ENCODE data around the gene COG8. TPM values are rescaled to one million over a fixed set of nuclear protein-coding genes. Genes with fewer than 3 reads are reported as not detected.
"Not testable (repeated sequence)": the region's sequence is repeated elsewhere in the genome, so short reads cannot be mapped to it uniquely, and the experiment has no call there.

Gene COG8, protein sequence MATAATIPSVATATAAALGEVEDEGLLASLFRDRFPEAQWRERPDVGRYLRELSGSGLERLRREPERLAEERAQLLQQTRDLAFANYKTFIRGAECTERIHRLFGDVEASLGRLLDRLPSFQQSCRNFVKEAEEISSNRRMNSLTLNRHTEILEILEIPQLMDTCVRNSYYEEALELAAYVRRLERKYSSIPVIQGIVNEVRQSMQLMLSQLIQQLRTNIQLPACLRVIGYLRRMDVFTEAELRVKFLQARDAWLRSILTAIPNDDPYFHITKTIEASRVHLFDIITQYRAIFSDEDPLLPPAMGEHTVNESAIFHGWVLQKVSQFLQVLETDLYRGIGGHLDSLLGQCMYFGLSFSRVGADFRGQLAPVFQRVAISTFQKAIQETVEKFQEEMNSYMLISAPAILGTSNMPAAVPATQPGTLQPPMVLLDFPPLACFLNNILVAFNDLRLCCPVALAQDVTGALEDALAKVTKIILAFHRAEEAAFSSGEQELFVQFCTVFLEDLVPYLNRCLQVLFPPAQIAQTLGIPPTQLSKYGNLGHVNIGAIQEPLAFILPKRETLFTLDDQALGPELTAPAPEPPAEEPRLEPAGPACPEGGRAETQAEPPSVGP
- total RNA-seq (2014; rRNA removed; shearing (Covaris generic)) = 29.0 and 30.0 TPM in 2 replicates

DNA sequence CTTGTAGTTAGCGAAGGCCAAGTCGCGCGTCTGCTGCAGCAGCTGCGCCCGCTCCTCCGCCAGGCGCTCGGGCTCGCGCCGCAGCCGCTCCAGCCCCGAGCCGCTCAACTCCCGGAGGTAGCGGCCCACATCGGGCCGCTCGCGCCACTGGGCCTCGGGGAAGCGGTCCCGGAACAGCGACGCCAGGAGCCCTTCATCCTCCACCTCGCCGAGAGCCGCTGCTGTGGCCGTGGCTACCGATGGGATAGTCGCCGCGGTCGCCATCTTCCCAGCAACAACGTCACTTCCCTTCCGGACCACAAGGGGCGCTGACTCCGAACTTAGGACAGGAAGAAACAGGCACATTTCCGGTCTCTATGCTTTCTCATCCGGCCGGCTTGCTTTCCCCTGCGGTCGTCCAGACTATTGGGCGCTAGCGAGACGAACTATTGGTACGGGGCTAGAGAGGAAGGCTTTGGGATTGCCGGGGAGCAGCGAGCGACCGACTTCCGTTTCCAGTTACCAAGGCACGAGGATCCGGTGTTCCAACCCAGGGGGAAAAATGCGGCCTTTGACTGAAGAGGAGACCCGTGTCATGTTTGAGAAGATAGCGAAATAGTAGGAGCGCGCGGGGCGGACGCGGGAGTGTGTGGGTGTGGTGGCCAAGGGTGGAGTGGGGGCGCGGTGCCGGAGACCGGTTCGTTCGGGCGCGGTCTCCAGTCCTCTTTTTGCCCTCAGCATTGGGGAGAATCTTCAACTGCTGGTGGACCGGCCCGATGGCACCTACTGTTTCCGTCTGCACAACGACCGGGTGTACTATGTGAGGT is at the start of gene COG8, which contains the start of gene NIP7:
COG8 (minus strand) TSS at position 276 of the 806 bp plus-strand sequence; CDS start at position 264, 12 bp downstream.
NIP7 (plus strand) TSS at position 484 of the 806 bp plus-strand sequence; CDS start at position 542, 58 bp downstream.
- peak; percentile 98 for DNase-seq (ENCODE audit: low read depth)

DNA sequence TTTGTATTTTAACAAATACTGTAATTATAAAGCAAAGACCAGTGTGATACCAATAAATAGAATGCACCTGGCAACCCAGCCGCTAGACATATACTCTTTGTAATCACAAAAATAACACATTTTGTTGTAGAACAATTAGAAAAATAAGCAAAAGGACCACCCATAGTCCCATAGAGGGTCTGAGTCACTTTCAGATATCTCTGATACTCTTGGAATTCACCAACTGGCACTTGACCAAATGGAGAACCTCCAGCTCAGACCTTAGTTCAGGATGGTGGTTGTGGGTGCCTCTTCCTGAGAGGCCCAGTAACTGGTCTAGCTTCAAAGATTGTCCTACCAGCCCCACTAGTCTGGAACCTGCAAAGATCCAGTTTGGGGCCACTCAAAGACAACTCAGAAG is 47.2 kb upstream of the COG8 start:
- peak; percentile 61 for DNase-seq (ENCODE audit: low read depth)

DNA sequence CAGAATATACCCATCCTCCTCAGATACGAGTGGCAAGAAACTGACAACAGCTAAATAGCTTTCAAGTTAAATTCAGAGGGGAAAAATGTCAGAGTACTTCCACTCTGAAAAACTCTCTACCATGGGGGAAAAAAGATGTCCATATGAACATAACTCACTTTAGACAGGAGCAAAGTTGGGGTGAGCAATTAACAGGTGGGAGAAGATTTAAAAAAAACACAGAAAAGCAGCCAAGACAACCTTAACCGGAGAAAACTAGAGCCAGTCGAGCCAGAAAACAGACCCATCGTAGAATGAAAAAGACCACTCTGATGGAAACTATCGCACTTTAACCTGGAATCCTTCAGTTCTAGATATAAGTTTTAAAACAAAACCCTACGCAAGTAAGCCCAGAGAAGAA is 45.6 kb upstream of the COG8 start:
- DNase-seq (ENCODE audit: low read depth) = no peak

DNA sequence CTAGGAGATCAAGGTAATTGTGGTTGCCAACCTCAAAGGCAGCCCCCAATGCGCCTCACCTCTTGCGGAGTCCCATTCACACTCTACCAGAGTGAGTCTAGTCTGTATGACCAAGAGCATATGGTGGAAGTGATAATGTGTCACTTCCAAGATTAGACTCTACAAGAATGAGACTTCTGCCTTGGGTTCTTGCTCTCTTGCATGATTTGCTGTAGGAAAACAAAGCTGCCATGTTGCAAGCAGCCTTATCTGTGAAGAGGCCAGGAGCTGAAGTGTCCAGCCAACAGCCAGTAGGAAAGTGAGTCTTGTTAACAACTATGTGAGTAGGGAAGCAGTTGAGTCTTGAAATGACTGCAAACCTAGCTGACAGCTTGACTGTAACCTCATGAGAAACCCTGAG is 43.1 kb upstream of the COG8 start:
- no peak for DNase-seq (ENCODE audit: low read depth)

DNA sequence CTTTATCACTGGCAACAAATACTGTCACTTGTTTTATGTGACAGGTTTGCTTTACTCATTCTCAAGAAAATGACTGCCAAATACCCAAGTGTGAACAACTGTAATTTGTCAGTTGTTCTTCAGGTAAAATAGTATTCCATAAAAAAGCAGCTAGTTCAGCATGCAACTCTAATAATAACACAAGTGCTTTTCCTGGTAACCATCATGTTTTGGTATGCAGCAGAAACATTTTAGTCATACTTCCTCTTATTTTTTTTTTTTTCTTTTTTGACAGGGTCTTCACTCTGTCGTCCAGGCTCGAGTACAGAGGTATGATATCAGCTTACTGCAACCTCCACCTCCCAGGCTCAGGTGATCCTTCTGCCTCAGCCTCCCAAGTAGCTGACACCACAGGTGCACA is 41.9 kb upstream of the COG8 start:
- no peak for DNase-seq (ENCODE audit: low read depth)

DNA sequence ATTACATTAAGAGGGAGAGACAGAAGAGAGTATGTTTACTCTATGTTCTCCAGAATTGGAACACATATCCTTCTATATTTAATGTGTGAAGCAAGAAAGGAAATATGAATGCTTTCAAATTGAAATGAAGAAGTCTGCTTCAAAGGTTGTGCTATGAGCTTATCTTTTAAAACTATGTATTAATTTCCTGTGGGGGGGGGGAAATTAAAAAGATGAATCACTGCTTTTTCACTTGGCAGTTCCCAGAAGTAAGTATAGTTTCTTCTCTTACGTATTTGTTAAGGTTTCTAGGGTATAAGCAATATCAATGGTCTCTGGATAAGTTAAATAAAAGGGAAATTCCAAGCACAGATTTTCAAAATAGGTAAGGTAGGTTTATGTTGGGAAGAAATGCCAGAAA is 39.4 kb upstream of the COG8 start:
- no peak for DNase-seq (ENCODE audit: low read depth)

DNA sequence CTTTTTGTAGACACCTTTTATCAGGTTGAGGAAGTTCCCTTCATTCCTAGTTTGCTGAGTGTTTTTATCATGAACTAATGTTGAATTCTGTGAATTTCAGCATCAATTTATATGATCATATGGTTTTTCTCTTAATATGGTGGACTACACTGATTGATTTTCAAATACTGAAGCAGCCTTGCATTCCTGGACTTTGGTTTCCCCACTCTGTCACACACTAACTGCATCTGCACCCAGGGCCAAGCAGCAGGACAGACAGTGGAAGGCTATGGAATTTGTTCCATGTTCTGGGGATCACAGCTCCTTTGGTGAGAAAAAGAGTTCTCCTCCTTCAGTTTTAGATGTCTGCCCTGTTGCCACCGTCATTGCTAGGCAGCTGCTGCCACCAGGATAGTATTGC is 38.7 kb upstream of the COG8 start:
- DNase-seq (ENCODE audit: low read depth) = no peak

DNA sequence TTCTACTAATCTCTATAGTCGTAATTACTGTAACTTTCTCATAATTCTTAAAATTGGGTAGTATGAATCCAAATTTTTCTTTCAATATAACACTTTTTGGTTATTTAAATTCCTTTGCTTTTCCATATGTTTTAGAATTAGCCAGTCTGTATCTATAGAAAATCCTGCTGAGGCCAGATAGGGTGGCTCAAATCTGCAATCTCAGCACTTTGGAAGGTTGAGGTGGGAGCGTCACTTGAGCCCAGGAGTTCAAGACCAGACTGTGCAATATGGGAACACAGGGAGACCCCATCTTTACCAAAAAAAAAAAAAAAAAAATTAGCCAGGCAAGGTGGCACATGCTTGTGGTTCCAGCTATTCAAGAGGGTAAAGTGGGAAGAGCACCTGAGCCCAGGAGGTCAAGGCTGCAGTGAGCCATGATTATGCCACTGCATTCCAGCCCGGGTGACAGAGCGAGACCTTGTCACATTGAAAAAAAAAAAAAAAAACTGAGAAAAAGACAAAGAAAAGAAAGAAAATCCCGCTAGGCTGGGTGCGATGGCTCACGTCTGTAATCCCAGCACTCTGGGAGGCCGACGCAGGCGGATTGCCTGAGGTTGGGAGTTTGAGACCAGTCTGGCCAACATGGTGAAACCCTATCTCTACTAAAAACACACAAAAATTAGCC is 37.2 kb upstream of the COG8 start:
- DNase-seq (ENCODE audit: low read depth) = no peak

DNA sequence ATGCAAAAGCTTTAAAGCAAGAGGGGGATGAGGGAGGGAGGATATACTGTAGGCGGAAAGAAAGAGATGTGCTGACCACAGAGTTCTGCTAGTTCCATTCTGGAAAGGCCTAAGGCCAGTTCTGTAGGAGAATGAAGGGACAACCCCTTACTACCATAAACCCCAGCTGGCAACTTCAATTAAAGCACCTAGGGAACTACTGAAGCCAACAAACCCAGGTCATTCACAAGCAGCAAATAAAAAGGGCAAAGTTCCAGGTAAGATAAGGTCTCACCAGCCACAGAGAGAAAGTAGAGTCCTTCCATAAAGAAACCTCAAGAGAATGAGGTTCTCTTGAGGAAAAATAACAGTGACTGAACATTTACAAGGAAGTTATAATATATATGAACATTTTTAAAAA is 33.7 kb upstream of the COG8 start:
- no peak for DNase-seq (ENCODE audit: low read depth)

DNA sequence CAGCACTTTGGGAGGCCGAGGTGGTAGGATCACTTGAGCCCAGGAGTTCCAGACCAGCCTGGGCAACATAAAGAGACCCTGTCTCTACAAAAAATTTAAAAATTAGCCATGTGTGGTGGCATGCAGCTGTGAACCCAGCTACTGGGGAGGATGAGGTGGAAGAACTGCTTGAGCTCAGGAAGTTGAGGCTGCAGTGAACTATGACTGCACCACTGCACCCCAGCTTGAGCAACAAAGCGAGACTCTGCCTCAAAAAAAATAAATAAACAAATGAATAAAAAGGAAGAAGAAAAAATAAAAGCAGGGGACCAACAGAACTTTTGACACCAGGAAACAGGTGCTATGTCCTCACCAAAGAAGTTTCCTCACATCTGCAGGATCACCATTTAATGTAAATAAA is 32.2 kb upstream of the COG8 start:
- DNase-seq (ENCODE audit: low read depth) = no peak

DNA sequence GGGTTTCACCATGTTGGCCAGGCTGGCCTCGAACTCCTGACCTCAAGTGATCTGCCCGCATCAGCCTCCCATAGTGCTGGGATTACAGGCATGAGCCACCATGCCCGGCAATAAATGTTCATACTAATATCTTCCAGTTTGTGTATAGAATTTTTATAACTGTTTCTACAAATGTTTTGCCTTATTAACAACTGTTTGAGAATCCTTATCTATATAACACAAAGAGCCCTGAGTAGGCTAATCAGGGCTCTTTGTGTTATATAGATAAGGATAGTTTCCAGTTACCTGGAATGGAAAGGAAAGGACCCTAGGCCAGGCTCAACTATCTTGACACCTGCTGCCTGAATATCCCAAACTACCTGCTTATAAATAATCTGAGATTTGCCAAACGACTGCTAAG is 29.5 kb upstream of the COG8 start:
- no peak for DNase-seq (ENCODE audit: low read depth)

DNA sequence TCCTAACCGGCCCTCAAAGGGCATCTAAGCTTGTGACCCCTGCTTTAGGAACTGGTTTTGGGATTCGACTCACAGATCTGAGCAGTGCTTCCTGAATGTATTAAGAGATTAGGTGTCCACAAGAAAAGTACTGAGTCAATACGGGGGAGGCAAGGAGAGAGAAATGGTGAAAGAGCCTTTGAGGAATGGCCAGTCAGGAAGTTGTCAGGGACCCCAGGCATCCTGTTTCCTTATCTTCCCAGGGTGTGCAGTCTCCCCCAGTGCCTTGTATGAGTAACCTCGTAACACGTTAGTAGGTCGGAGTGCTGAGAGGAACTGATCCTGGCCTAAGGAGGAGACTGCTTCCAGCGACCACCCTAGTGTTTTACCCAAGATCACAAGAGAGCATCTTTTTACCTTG is 28.6 kb upstream of the COG8 start:
- DNase-seq (ENCODE audit: low read depth) = no peak

DNA sequence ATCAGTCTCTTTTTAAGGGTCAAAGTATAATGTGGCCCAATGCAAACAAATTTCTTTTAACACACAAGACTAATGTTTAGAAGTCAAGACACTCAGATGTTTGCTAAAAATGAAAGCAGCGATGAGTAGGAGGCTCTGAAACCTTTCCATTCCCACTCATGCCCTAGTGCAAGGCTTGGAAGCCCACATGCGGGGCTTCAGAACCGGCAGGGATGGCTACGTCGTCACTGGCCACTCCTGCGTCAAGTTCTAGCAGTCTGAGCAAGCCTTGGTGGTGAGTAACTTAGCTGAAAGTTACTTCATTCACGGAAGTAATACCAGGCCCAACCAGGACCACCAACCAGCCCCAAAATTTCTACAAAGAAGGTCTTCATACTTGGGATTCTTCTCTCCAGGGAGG is 27.1 kb upstream of the COG8 start:
- no peak for DNase-seq (ENCODE audit: low read depth)

DNA sequence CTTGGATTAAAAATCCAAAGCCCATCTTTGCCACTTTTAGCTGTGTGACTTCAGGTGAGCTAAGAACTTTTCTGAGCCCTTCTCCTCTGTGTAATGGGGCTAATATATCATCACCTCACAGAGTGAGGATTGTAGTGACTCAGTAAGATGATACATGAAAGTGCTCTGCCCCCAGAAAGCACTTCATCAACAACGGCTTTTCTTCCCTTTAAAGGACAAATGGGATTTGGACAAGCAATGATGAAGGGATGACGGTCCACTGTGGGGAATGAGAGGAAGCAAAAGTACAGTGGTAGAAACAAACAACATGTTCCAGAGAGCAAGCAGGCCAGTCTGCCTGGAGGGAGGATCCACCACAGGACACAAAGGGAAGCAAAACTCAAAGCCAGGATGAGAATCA is 26.5 kb upstream of the COG8 start:
- DNase-seq (ENCODE audit: low read depth) = no peak

DNA sequence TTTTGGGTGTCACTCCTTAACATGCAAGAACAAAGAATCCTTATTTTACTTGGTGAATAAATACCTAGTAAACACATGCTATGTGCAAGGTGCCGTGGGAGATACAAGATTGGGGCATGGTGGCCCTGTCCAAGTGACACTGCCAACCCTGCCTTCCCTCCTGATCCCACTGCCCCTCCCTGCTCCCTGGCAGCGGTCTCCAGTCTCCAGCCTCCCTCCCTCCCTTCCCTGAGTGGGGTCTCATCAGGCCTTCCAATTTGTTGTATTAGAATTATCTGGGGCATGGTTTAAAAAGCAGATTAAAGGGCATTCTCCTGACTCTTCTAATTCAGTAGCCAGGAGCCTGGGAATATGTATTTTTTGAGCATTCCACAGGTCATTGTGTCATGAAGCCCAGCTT is 24.7 kb upstream of the COG8 start:
- DNase-seq (ENCODE audit: low read depth) = no peak

DNA sequence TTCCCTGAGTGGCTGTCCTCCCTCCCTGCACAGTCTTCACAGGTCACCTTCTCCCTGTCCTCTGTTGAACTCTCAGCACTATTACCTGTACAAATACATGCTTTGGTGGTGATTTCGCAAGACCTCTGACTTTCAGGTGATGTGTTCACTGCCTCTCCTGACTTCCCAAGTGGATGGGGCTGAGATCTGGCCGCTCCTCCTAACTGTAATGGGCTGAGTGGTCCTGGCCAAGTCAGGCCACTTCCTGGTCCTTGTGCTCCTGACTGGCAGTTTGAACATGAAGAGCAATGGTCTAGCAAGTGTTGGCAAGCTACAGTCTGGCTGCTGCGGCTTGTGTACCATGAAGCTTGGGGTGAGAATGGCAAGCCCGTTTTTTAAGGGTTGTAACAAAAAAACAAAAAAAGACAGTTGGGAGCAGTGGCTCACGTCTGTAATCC is 23.9 kb upstream of the COG8 start:
- DNase-seq (ENCODE audit: low read depth) = no peak

DNA sequence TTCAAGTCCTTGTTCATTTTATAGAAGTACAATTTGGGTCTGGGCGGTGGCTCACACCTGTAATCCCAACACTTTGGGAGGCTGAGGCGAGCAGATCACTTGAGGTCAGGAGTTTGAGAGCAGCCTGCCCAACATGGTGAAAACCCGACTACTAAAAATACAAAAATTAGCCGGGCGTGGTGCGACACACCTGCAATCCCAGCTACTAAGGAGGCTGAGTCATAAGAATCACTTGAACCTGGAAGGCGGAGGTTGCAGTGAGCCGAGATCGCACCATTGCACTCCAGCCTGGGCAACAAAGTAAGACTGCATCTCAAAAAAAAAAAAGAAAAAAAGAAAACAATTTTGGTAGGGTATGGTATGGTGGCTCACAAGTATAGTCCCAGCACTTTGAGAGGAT is 20.7 kb upstream of the COG8 start:
- not testable (repeated sequence) for DNase-seq (ENCODE audit: low read depth)

DNA sequence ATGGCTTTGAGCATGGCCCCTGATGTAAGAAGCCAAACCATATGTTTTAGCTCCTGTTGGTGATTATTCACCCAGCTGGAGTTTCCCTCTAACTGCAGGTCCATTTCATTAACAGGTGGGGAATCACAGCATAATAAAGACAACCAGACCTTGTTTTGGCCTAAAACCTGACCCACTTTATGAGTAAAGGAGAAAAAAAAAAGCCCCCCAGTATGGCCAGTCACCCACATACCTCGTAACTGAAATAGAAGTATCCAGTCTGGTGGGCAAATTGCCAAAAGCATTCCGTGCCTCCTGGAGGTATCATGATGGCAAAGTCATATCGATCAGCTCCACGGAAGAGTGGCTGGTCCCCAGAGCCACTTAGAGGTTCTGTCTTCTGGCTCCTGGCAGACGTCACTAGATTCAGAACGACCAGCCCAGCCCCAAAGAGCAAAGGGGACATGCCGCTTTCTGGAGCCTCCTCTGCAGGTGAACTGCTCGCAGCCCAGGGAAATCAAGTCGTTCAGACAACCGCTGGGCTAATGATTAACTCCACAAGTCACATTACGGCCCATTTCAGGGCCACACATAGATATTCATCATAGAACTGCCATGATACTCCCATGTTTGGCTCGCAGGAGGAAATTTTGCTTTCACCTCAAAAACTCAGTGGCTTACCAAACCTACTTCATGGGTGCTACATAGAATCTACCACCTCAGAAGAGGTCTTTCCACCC is 12.1 kb upstream of the COG8 start, which contains the start of gene TMED6:
TMED6 (minus strand) TSS at position 478 of the 719 bp plus-strand sequence; CDS start at position 445, 33 bp downstream.
- no peak for DNase-seq (ENCODE audit: low read depth)

DNA sequence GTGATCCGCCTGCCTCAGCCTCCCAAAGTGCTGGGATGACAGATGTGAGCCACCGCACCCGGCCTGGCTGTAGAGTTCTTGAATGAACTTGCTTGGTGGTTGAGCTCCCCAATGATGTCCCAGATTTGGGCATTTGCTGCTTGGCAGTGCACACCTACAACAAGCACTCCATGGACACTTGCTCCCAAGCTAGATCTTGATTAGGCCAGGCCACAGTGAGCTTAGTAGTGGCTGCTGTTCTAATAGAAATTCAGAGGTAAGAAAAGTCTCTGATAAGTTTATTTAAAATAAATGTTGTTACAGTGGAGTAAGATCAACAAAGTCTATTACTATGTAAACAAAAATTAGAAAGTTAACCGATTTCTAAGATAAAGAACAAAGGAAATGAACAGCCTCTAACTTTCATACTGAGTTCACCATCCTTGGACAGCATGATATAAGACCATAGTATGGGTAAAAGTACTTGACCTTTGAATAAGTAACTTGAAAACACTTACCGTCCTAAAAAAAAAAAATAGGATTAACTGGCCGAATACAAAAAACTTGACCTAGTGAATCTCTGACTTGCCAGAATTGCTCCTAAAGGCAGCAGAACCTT is 11.3 kb upstream of the COG8 start:
- DNase-seq (ENCODE audit: low read depth) = no peak

DNA sequence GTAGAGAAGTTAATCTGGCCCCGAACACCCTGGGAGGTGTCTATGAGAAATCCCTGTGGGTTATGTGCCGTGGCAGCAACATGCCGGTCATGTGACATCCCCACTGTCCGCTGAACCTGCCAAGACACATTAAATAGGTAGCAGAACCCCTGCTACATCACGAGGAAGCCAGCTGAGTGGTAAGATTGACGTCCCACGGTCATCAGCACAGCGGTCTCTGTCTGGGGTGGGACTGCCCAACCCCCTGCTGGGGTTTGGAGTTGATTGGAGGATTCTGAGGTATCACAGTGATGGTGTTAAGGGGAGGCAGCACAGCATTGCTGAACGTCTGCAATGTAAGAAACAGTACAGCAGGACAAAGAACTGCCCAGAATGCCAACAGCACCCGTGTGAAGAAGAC is 10.2 kb upstream of the COG8 start:
- DNase-seq (ENCODE audit: low read depth) = no peak

DNA sequence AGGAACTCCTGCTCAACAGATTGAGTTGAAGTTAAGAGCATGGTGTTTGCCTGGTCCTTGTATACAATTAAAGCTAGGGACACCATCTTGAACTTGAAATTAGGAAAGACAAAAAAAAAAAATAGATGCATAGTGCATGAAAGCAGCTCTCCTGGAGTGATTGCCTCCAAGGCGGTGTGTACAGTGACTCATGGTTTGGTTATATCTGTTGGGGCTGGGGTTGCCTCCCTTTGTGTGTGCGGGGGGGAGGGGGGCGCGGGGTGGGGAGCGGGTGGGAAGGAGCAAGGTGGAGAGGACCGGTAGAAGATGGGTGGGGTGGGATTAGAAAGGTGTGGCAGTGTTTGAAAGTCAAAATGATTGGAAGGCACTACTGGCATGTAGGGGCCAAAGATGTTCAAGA is 8.9 kb upstream of the COG8 start:
- no peak for DNase-seq (ENCODE audit: low read depth)

Measured in RPMI7951 (cell line).